GM21717 (cell line): Measurements from ENCODE around the gene SETD1A.
A peak's percentile ranks its signal among the peaks of the same experiment; 100 is the strongest.

Experiments
- ATAC-seq: cut with Tn5 transposase; IDR thresholded peaks from one replicate; pipeline ENCODE4 v1.9.1; 2021; ENCODE audit warnings: mild to moderate bottlenecking, moderate library complexity; ENCODE audit not compliant: unreplicated experiment

Gene SETD1A

GRCh38 chr16:30953111-30953510, 4.4 kb upstream of the SETD1A start:
- no peak for ATAC-seq

GRCh38 chr16:30953511-30954124, 3.9 kb upstream of the SETD1A start:
- no peak for ATAC-seq

- ATAC-seq: no peak
Observed at GRCh38 chr16:30954993-30955392, 2.6 kb upstream of the SETD1A start.

- peak; percentile 48 for ATAC-seq
Observed at GRCh38 chr16:30956601-30957455, 726 bp upstream of the SETD1A start.

GRCh38 chr16:30958175-30959079, 873 bp downstream of the SETD1A start:
- ATAC-seq: peak; percentile 5

- ATAC-seq: no peak
Observed at GRCh38 chr16:30961384-30961783, 3.8 kb downstream of the SETD1A start.

GRCh38 chr16:30963925-30964511, 6.5 kb downstream of the SETD1A start:
- no peak for ATAC-seq

- ATAC-seq: no peak
Observed at GRCh38 chr16:30964574-30965226, 7.1 kb downstream of the SETD1A start.

- ATAC-seq: no peak
Observed at GRCh38 chr16:30965436-30965835, 7.9 kb downstream of the SETD1A start.

- no peak for ATAC-seq
Observed at GRCh38 chr16:30966033-30966619, 8.6 kb downstream of the SETD1A start.

GRCh38 chr16:30967795-30968194, 10.2 kb downstream of the SETD1A start:
- no peak for ATAC-seq

- ATAC-seq: no peak
Observed at GRCh38 chr16:30969246-30969842, 11.8 kb downstream of the SETD1A start.

- ATAC-seq: no peak
Observed at GRCh38 chr16:30971298-30971697, 13.7 kb downstream of the SETD1A start.

- ATAC-seq: no peak
Observed at GRCh38 chr16:30972872-30973271, 15.3 kb downstream of the SETD1A start.

GRCh38 chr16:30974348-30974747, 16.8 kb downstream of the SETD1A start:
- no peak for ATAC-seq

- ATAC-seq: no peak
Observed at GRCh38 chr16:30976486-30976885, 18.9 kb downstream of the SETD1A start.

GRCh38 chr16:30977502-30977901, 19.9 kb downstream of the SETD1A start:
- ATAC-seq: no peak

- ATAC-seq: no peak
Observed at GRCh38 chr16:30979170-30980022, 21.8 kb downstream of the SETD1A start.

- no peak for ATAC-seq
Observed at GRCh38 chr16:30980023-30980371, 22.4 kb downstream of the SETD1A start.
